Brain microvascular endothelial cell (primary cell): ENCODE data around the gene YWHAH.

ENCODE experiments used
- DNase-seq: peaks from one replicate; pipeline ENCODE4 v3.0.0-alpha.2; 2020
- H3K27ac ChIP-seq: fragments of 250-450 bp; sonication (Bioruptor Pico); 2 replicates; pipeline ENCODE4 v1.5.1; 2020; ENCODE audit warnings: mild to moderate bottlenecking, moderate library complexity
- H3K27me3 ChIP-seq: fragments of 250-450 bp; sonication (Bioruptor Pico); replicated peaks from 2 replicates; pipeline ENCODE4 v1.5.1; 2020; ENCODE audit warnings: mild to moderate bottlenecking
- H3K36me3 ChIP-seq: fragments of 250-450 bp; sonication (Bioruptor Pico); replicated peaks from 2 replicates; pipeline ENCODE4 v1.5.1; 2020; ENCODE audit warnings: mild to moderate bottlenecking
- H3K4me3 ChIP-seq: 2 replicates; pipeline ENCODE4 v1.5.1; 2011; ENCODE audit warnings: low read depth, mild to moderate bottlenecking, control low read depth, low read length, moderate library complexity
- in situ Hi-C: cut with HindIII; loops from 2 replicates; pipeline ENCODE4 v1.10.0; 2017; ENCODE audit warnings: low sequenced_read_pairs, low pct_ligation_motif_present
- TF ChIP-seq, protein P1 (sequence below): IDR thresholded peaks from 2 replicates; pipeline ENCODE4 v1.5.1; 2011; ENCODE audit warnings: low read depth, mild to moderate bottlenecking, moderate library complexity, low read length, control low read depth, inconsistent platforms; ENCODE audit errors: missing control alignments

Gene YWHAH

DNA sequence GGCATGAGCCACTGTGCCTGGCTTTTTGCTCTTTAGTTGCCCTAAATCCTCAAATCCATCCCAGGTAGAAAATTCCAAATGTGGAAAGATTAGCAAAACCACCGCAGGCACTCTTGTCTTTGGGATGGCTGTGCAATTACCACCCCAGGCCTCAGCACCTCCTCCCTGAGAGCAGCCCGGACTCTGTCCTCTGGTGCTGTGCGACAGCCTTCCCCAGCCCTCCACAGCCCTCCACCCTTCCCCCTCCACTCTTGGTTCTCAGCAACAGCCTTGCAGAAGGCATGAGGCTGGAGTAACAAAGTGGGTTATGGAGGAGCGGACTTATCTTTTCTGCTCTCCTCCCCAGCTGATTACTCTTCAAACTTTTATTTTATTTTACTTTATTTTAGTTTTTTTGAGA, 44.7 kb upstream of the YWHAH start:
- TF ChIP-seq, protein P1, sequence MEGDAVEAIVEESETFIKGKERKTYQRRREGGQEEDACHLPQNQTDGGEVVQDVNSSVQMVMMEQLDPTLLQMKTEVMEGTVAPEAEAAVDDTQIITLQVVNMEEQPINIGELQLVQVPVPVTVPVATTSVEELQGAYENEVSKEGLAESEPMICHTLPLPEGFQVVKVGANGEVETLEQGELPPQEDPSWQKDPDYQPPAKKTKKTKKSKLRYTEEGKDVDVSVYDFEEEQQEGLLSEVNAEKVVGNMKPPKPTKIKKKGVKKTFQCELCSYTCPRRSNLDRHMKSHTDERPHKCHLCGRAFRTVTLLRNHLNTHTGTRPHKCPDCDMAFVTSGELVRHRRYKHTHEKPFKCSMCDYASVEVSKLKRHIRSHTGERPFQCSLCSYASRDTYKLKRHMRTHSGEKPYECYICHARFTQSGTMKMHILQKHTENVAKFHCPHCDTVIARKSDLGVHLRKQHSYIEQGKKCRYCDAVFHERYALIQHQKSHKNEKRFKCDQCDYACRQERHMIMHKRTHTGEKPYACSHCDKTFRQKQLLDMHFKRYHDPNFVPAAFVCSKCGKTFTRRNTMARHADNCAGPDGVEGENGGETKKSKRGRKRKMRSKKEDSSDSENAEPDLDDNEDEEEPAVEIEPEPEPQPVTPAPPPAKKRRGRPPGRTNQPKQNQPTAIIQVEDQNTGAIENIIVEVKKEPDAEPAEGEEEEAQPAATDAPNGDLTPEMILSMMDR: no peak
- in situ Hi-C loops: no loop called here
- Histone ChIP-seq H3K36me3 (peaks cover 5% of the 10 kb centered on the region), H3K27me3 (no peaks in the 10 kb centered on the region), H3K27ac (no peak overlapping the region), H3K4me3 (no peak overlapping the region)
- DNase-seq: no peak

GRCh38 chr22:31901388-31902137, 42.8 kb upstream of the YWHAH start:
- Histone ChIP-seq H3K27me3 (no peaks in the 10 kb centered on the region), H3K36me3 (peaks cover 3% of the 10 kb centered on the region), H3K27ac (no peak overlapping the region), H3K4me3 (no peak overlapping the region)
- no peak for DNase-seq
- in situ Hi-C loops: no loop called here
- TF ChIP-seq, protein P1: no peak

DNA sequence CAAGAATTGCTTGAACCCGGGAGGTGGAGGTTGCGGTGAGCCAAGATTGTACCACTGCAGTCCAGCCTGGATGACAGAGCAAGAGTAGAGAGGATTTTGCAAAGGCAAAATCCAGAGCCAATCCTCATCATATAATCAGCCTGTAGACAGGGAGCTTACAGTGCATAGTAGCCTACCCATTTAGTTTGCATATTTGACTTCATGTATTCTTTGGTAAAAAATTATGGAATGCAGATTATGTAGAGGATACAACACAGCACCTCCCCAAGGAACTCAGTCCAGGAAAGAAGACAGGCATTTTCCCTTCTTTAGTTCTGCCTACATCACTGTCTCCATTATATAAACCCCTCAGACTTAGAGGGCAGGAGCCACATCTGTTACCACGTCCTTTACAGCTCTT, 39.7 kb upstream of the YWHAH start:
- TF ChIP-seq, protein P1: no peak
- H3K4me3 ChIP-seq: no peak overlapping the region
- no peak overlapping the region for H3K27ac ChIP-seq
- DNase-seq: no peak
- no peaks in the 10 kb centered on the region for H3K27me3 ChIP-seq
- peaks cover 3% of the 10 kb centered on the region for H3K36me3 ChIP-seq
- in situ Hi-C loops: no loop called here

- peaks cover 3% of the 10 kb centered on the region for H3K36me3 ChIP-seq
- TF ChIP-seq, protein P1: no peak
- H3K4me3 ChIP-seq: no peak overlapping the region
- no peaks in the 10 kb centered on the region for H3K27me3 ChIP-seq
- no peak overlapping the region for H3K27ac ChIP-seq
- in situ Hi-C loops: no loop called here
- DNase-seq: no peak
These were observed 39.0 kb upstream of the YWHAH start for GRCh38 chr22:31905356-31905755.

- in situ Hi-C loops: no loop called here
- TF ChIP-seq, protein P1: no peak
- H3K36me3 ChIP-seq: peaks cover 3% of the 10 kb centered on the region
- H3K27me3 ChIP-seq: no peaks in the 10 kb centered on the region
- no peak overlapping the region for H3K4me3 ChIP-seq
- H3K27ac ChIP-seq: no peak overlapping the region
- no peak for DNase-seq
These were observed 38.2 kb upstream of the YWHAH start for GRCh38 chr22:31906086-31906485.

GRCh38 chr22:31906569-31906968, 37.8 kb upstream of the YWHAH start:
- Histone ChIP-seq H3K27me3 (no peaks in the 10 kb centered on the region), H3K27ac (no peak overlapping the region), H3K36me3 (peaks cover 3% of the 10 kb centered on the region), H3K4me3 (no peak overlapping the region)
- no peak for DNase-seq
- TF ChIP-seq, protein P1: no peak
- in situ Hi-C loops: no loop called here
